Glomerular endothelial cell (primary cell): ENCODE data around the gene ZNF793. TPM values are rescaled to one million over a fixed set of nuclear protein-coding genes. Genes with fewer than 3 reads are reported as not detected.

Source experiments
- DNase-seq: peaks from one replicate; pipeline ENCODE4 v3.0.0-alpha.2; 2011; ENCODE audit warnings: low read depth, low spot score; ENCODE audit errors: extremely low read depth
- total RNA-seq: library from RNA; depleted of rRNA; stranded (reverse); fragments of >200 nt; gene quantifications from 2 replicates; pipeline ENCODE4 v1.2.3, GENCODE V29; 2015

The ZNF793 gene
- total RNA-seq, 1 donor from 2014 or later, result 4.2 TPM

GRCh38 chr19:37564624-37565369, 58.1 kb downstream of the ZNF793 start:
- no peak for DNase-seq

DNA sequence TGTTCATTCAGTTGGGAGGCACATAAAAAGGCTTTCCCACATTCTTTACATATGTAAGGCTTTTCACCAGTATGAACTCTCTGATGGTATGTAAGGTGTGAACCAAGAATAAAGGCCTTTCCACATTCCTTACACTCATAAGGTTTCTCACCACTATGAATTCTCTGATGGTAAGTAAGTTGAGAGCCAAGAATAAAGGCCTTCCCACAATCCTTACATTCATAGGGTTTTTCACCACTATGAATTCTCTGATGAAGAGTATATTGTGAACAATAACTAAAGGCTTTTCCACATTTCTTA, 58.6 kb downstream of the ZNF793 start:
- DNase-seq, result no peak

- DNase-seq, result no peak
Observed at GRCh38 chr19:37572203-37572602, 65.5 kb downstream of the ZNF793 start.

- DNase-seq, result no peak
Observed at GRCh38 chr19:37583340-37583739, 76.6 kb downstream of the ZNF793 start.

Other genes with a start within 250 kb of the ZNF793 start
- gene ZNF527, start 135.8 kb upstream of the ZNF793 start, total RNA-seq, result 7.0 and 9.3 TPM in 2 replicates
- 5.2 and 5.7 TPM in 2 replicates for gene ZNF569, start 39.5 kb upstream of the ZNF793 start, total RNA-seq
- gene ZNF570, start 37.6 kb upstream of the ZNF793 start, total RNA-seq, result 8.6 and 9.2 TPM in 2 replicates
- gene ZNF571, start 87.9 kb downstream of the ZNF793 start, total RNA-seq, result 1.5 and 2.0 TPM in 2 replicates
- gene ZNF540, start 87.9 kb downstream of the ZNF793 start, total RNA-seq, result 0.18 and 0.34 TPM in 2 replicates
- 6.8 and 17.8 TPM in 2 replicates for gene ZFP30, start 148.5 kb downstream of the ZNF793 start, total RNA-seq
- gene ZNF607, start 212.8 kb downstream of the ZNF793 start, total RNA-seq, result 2.0 and 2.3 TPM in 2 replicates